Keratinocyte (primary cell): ENCODE measurements around the gene PCDH9. TPM values are rescaled to one million over a fixed set of nuclear protein-coding genes. Genes with fewer than 3 reads are reported as not detected.

Experiments
- DNase-seq: peaks from one replicate; pipeline ENCODE4 v3.0.0-alpha.2; 2011; ENCODE audit warnings: low read depth, missing footprints, low spot score
- FAIRE-seq: peaks from 2 replicates; lab custom pipeline; 2011; peaks lifted over from hg19 to GRCh38; lab: Jason Lieb, UNC
- H2AFZ ChIP-seq: 2 replicates; pipeline ENCODE4 v1.6.0; 2012; ENCODE audit warnings: low read length, control low read depth, inconsistent platforms; ENCODE audit not compliant: control insufficient read depth
- H3K27ac ChIP-seq: 2 replicates; pipeline ENCODE4 v1.5.1; 2011; ENCODE audit warnings: low read length; ENCODE audit not compliant: control insufficient read depth, insufficient read depth
- H3K27me3 ChIP-seq: 3 replicates; pipeline ENCODE4 v1.6.0; 2011; ENCODE audit warnings: low read length; ENCODE audit not compliant: control insufficient read depth, insufficient read depth; ENCODE audit errors: extremely low read depth
- H3K36me3 ChIP-seq, 2 experiments: 2 replicates in 1 of 2; 3 replicates in 1 of 2; pipeline ENCODE4 v1.5.1; 2011; ENCODE audit warnings: low read length in 2 of 2, mild to moderate bottlenecking in 1 of 2; ENCODE audit not compliant: control insufficient read depth in 2 of 2, insufficient read depth in 2 of 2; ENCODE audit errors: extremely low read depth in 1 of 2
- H3K4me1 ChIP-seq: 3 replicates; pipeline ENCODE4 v1.5.1; 2011; ENCODE audit warnings: low read length; ENCODE audit not compliant: control insufficient read depth, insufficient read depth; ENCODE audit errors: extremely low read depth
- H3K4me2 ChIP-seq: 3 replicates; pipeline ENCODE4 v1.6.0; 2011; ENCODE audit warnings: low read depth, low read length; ENCODE audit not compliant: control insufficient read depth, insufficient read depth; ENCODE audit errors: extremely low read depth
- H3K4me3 ChIP-seq, 3 experiments: fragments of 200-600 bp in 1 of 3; sonication (generic) in 1 of 3; 2 replicates in 2 of 3; 3 replicates in 1 of 3; pipeline ENCODE4 v1.5.1; 2011 to 2016; ENCODE audit warnings: low read length in 3 of 3, mild to moderate bottlenecking in 3 of 3, control low read depth in 2 of 3, inconsistent platforms in 1 of 3, low read depth in 1 of 3, mixed read lengths in 1 of 3, mixed run types in 1 of 3, moderate library complexity in 1 of 3; ENCODE audit not compliant: control insufficient read depth in 2 of 3, insufficient read depth in 2 of 3; ENCODE audit errors: extremely low read depth in 1 of 3
- H3K79me2 ChIP-seq: 2 replicates; pipeline ENCODE4 v1.6.0; 2012; ENCODE audit warnings: low read length; ENCODE audit not compliant: control insufficient read depth, insufficient read depth
- H3K9ac ChIP-seq: 3 replicates; pipeline ENCODE4 v1.6.0; 2011; ENCODE audit warnings: low read length; ENCODE audit not compliant: control insufficient read depth, insufficient read depth; ENCODE audit errors: extremely low read depth
- H3K9me1 ChIP-seq: 3 replicates; pipeline ENCODE4 v1.6.0; 2011; ENCODE audit warnings: low read length; ENCODE audit not compliant: control insufficient read depth, insufficient read depth; ENCODE audit errors: extremely low read depth
- H3K9me3 ChIP-seq: 2 replicates; pipeline ENCODE4 v1.5.1; 2012; ENCODE audit warnings: low read depth, low read length; ENCODE audit not compliant: control insufficient read depth
- H4K20me1 ChIP-seq: 3 replicates; pipeline ENCODE4 v1.6.0; 2011; ENCODE audit warnings: low read length; ENCODE audit not compliant: control insufficient read depth, insufficient read depth; ENCODE audit errors: extremely low read depth
- EZH2 ChIP-seq: IDR thresholded peaks from one replicate; pipeline ENCODE4 v1.6.1; 2012; ENCODE audit warnings: inconsistent platforms, mild to moderate bottlenecking, low read length, moderate library complexity
- dilution Hi-C: fragments of 300-500 bp; cut with MboI; formaldehyde crosslinking; loops from one replicate; pipeline ENCODE4 v1.7.0; 2020; ENCODE audit warnings: low sequenced_read_pairs; ENCODE audit not compliant: extremely low pct_ligation_motif_present
- polyA plus RNA-seq, 5 experiments: library from polyadenylated mRNA; depleted of rRNA in 3 of 5; stranded (reverse) in 3 of 5; stranded (forward) in 1 of 5; unstranded in 1 of 5; fragments of >200 nt; gene quantifications; 1 replicate in 1 of 5; 2 replicates in 3 of 5; 3 replicates in 1 of 5; pipeline versions ENCODE4 v1.2.1 to v1.2.3, GENCODE V29; 2011 to 2012; ENCODE audit warnings: missing spikeins in 2 of 5, low read depth in 1 of 5, low replicate concordance in 1 of 5
- TF ChIP-seq, protein P1 (sequence below), 3 experiments: IDR thresholded peaks in 1 of 3; conservative IDR thresholded peaks in 1 of 3; optimal IDR thresholded peaks in 1 of 3; 2 replicates in 2 of 3; 3 replicates in 1 of 3; pipeline versions ENCODE3 to v1.5.1; 2011; ENCODE audit warnings: low read length in 3 of 3, mild to moderate bottlenecking in 3 of 3, moderate library complexity in 2 of 3, control low read depth in 1 of 3, inconsistent platforms in 1 of 3; ENCODE audit not compliant: insufficient read depth in 2 of 3; ENCODE audit errors: extremely low read depth in 1 of 3

Gene PCDH9
- polyA plus RNA-seq, 1 donor (not counting 4 experiments of a cell fraction or from before 2014, with no cell fraction given) = 0.21 TPM

DNA sequence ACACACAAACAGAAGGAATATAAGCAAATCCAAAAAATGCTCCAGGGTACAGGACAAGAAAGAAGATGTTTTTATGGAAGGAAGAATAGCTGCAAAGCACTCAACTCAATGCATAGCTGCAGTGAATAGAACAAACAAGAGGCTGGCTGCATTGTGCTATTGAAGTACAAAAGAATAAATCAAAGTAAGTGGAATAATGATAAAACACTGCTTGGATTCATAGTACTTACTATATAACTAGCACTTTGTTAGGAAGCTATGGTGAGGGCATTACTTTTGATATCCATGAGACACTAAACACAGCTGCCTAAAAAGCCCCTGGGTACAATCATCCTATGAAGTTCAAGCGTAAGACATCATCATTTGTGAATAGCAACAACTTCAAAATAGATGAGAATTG lies 350.1 kb downstream of the PCDH9 start:
- FAIRE-seq (no peak), DNase-seq (no peak)
- H3K9me3 ChIP-seq = no peaks in the 10 kb centered on the region
- no peak overlapping the region for H3K9ac ChIP-seq
- H3K4me1 ChIP-seq = no peaks in the 10 kb centered on the region
- H3K27ac ChIP-seq = no peak overlapping the region
- no peaks in the 10 kb centered on the region for H4K20me1 ChIP-seq
- TF ChIP-seq, protein P1, sequence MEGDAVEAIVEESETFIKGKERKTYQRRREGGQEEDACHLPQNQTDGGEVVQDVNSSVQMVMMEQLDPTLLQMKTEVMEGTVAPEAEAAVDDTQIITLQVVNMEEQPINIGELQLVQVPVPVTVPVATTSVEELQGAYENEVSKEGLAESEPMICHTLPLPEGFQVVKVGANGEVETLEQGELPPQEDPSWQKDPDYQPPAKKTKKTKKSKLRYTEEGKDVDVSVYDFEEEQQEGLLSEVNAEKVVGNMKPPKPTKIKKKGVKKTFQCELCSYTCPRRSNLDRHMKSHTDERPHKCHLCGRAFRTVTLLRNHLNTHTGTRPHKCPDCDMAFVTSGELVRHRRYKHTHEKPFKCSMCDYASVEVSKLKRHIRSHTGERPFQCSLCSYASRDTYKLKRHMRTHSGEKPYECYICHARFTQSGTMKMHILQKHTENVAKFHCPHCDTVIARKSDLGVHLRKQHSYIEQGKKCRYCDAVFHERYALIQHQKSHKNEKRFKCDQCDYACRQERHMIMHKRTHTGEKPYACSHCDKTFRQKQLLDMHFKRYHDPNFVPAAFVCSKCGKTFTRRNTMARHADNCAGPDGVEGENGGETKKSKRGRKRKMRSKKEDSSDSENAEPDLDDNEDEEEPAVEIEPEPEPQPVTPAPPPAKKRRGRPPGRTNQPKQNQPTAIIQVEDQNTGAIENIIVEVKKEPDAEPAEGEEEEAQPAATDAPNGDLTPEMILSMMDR (optimal IDR thresholded peaks at IDR 0.05 in 1 of 3, IDR thresholded peaks at IDR 0.05 in 1 of 3, conservative IDR thresholded peaks at IDR 0.05 in 1 of 3; ENCODE audit: extremely low read depth in 1 of 3, insufficient read depth in 2 of 3, low read length in 3 of 3) = no peak
- no peak for TF ChIP-seq EZH2
- no peaks in the 10 kb centered on the region for H3K79me2 ChIP-seq
- no peaks in the 10 kb centered on the region for H3K36me3 ChIP-seq
- H3K4me3 ChIP-seq = no peak overlapping the region
- H3K27me3 ChIP-seq = no peaks in the 10 kb centered on the region
- no peaks in the 10 kb centered on the region for H3K9me1 ChIP-seq
- dilution Hi-C loops = no loop called here
- no peak overlapping the region for H2AFZ ChIP-seq
- no peak overlapping the region for H3K4me2 ChIP-seq

DNA sequence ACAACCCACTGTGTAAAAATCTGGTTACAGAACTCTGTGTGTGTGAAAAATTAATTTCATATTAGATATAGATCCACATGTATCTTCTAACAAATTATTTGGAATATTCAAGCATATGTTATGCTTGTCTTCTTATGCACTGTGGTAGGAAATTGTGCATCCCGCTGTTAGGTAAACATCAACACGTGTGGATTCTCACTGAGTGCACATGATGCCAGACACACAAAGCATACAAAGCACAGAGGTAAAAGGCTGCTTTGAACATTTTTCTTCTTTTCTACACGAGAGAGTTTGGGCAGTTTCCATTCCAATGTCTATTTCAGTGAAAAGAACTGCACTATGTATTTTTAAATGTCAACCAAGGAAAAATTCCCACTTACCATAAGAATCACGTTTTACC lies 354.9 kb downstream of the PCDH9 start:
- H3K27ac ChIP-seq = no peak overlapping the region
- DNase-seq = no peak
- H3K27me3 ChIP-seq = no peaks in the 10 kb centered on the region
- H3K9me3 ChIP-seq = no peaks in the 10 kb centered on the region
- no peaks in the 10 kb centered on the region for H3K79me2 ChIP-seq
- no peak overlapping the region for H3K9ac ChIP-seq
- no peak overlapping the region for H2AFZ ChIP-seq
- H3K4me3 ChIP-seq = no peak overlapping the region
- FAIRE-seq = no peak
- TF ChIP-seq EZH2 = no peak
- TF ChIP-seq, protein P1 (optimal IDR thresholded peaks at IDR 0.05 in 1 of 3, IDR thresholded peaks at IDR 0.05 in 1 of 3, conservative IDR thresholded peaks at IDR 0.05 in 1 of 3; ENCODE audit: extremely low read depth in 1 of 3, insufficient read depth in 2 of 3, low read length in 3 of 3) = no peak
- dilution Hi-C loops = no loop called here
- H3K4me2 ChIP-seq = no peak overlapping the region
- H4K20me1 ChIP-seq = no peaks in the 10 kb centered on the region
- H3K36me3 ChIP-seq = no peaks in the 10 kb centered on the region
- H3K4me1 ChIP-seq = no peaks in the 10 kb centered on the region
- no peaks in the 10 kb centered on the region for H3K9me1 ChIP-seq
